ENCODE results near the gene CSNK1E.

CSNK1E gene

DNA sequence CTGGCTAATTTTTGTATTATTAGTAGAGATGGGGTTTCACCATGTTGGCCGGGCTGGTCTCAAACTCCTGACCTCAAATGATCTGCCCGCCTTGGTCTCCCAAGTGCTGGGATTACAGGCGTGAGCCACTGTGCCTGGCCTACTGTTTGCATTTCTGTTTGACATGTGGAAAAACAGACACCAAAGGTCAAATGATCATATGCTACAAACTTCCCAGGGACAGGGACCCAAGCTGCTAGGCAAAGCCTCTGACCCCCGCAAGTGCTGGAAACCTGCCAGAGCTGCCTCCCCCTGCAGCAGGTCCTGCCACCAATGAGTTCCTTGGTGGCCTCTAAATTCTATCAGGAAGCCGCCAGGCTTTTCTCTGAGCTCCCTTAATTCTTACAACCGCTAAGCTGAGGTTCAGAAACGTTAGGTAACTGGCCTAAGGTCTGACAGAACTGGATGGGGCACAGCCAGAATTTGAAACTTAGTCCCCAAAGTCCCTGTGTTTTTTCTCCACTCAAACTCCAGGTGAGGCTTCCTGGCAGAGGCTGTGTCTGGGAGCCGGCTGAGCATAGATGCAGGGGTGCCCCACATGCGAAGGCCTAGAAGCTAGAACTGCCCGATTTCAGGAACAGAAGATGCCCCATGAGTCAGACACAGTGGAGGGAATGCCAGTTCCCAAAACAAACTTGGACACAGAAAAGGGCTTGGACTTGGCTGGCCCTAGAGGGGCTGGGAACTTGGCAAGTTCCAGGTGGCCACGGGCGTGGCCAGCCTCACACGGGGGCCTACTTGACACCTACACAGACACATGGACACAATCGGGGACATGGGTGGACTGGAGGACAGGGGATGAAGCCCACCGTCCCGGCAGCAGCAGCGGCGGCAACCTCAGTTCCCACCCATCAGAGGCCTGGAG lies 7.4 kb downstream of the CSNK1E start:
- Mint-ChIP-seq H3K36me3 (ENCODE audit: insufficient read depth) (peaks cover 19% of the 10 kb centered on the region), H3K27me3 (no peaks in the 10 kb centered on the region), H3K27ac (ENCODE audit: low read depth) (no peak overlapping the region), H3K9me3 (no peaks in the 10 kb centered on the region), H3K4me3 (no peak overlapping the region), H3K4me1 (peaks cover 82% of the 10 kb centered on the region)
- ATAC-seq (replicated peaks; ENCODE audit: extremely low read depth, poor library complexity, severe bottlenecking): no peak
- no peak for DNase-seq (ENCODE audit: low spot score in 2 of 2)

DNA sequence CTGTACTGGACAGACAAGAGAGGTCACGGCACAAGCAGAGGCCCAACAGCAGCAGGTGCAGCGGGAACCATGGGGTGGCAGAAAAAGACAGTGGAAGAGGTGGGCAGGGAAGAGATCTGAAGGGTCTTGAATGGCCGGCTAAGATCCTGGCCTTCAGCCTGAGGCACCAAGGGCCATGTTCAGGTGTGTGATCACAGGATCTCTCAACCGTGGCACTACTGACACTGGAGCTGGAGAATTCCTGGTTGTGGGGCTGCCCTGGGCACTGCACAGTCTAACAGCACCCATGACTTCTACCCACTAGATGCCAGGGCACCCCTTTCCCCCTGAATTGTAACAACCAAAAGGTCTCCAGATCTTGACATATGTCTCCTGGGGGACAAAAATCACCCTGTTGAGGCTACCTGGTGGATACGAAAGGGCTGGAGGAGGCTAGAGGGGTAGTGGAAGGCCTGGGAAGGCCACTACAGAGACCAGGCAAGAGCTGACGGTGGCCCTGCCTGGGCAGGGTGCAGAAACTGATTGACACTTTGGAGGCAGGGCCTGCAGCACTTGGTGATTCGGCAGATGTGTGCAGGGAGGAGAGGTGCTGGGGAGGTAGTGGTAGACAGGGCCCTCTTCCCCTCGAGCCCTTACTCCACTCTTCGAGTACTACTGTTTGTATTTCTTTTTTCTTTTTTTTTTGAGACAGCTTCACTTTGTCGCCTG lies 8.3 kb downstream of the CSNK1E start:
- H3K27ac Mint-ChIP-seq (ENCODE audit: low read depth): no peak overlapping the region
- H3K36me3 Mint-ChIP-seq (ENCODE audit: insufficient read depth): peaks cover 14% of the 10 kb centered on the region
- no peaks in the 10 kb centered on the region for H3K27me3 Mint-ChIP-seq
- DNase-seq (ENCODE audit: low spot score in 2 of 2) (no peak), ATAC-seq (replicated peaks; ENCODE audit: extremely low read depth, poor library complexity, severe bottlenecking) (no peak)
- H3K4me1 Mint-ChIP-seq: peaks cover 79% of the 10 kb centered on the region
- H3K4me3 Mint-ChIP-seq: no peak overlapping the region
- no peaks in the 10 kb centered on the region for H3K9me3 Mint-ChIP-seq

DNA sequence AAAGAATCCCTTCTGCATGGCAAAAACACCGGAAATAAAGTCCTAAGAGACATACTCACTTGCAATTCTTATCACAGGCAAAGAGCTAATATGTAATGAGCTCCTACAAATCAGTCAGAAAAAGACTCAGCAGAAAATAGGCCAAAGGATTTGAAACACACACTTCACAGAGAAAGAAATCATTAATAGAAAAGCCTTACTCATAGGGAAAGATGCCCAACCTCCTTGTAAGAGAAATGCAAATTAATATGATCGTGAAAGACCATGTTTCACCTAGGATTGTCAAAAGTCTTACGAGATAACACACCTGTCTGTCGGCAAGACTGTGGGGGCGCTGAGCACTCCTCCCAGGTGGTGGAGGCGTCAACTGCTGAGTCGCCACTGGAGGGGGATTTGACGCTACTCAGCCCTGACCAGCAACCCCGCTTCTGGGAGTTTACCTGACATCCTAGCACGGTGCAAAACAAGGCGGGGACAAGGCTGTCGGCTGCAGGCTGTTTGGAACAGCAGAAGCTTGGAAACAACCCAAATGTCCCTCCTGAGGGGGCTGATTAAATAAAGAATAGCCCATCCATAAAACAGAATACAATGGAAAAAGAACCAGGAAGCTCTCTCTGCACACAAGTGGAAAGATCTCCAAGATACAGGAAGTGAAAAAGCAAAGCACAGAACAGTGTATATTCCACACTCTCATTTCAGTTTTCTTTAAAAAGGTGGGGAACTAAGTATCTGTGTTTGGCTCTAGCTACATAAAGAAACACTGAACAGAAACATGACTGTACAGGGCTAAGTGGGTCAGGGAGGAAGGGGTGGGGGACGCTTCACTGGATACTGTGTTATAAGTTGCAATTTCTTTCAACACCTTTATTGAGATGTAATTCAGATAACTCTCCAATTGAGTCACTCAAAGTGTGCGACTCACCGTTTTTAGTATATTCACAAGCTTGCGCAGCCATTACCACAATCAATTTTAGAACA lies 11.5 kb downstream of the CSNK1E start:
- no peaks in the 10 kb centered on the region for H3K27me3 Mint-ChIP-seq
- H3K4me1 Mint-ChIP-seq: peaks cover 51% of the 10 kb centered on the region
- DNase-seq (ENCODE audit: low spot score in 2 of 2) (no peak), ATAC-seq (replicated peaks; ENCODE audit: extremely low read depth, poor library complexity, severe bottlenecking) (peak; percentile 86)
- peak overlapping the region; percentile 65 for H3K4me3 Mint-ChIP-seq
- H3K36me3 Mint-ChIP-seq (ENCODE audit: insufficient read depth): peaks cover 20% of the 10 kb centered on the region
- no peaks in the 10 kb centered on the region for H3K9me3 Mint-ChIP-seq
- H3K27ac Mint-ChIP-seq (ENCODE audit: low read depth): peak overlapping the region; percentile 73

DNA sequence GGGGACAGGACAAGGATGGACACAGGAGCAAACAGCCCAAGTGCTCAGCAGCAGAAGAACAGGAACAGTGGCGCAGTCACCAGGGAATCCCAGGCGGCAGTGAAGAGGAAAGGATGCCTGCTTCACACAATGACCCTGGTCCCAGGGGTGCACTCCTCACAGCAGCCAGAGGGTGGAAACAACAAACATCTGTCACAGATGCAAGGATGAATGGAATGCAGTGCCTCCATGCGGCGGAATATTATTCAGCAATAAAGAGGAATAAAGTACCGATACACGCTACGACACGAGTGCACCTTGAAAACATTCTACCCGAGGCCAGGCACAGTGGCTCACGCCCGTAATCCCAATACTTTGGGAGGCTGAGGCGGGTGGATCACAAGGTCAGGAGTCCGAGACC lies 12.7 kb downstream of the CSNK1E start:
- no peak for ATAC-seq (replicated peaks; ENCODE audit: extremely low read depth, poor library complexity, severe bottlenecking)
- H3K27me3 Mint-ChIP-seq: no peaks in the 10 kb centered on the region
- no peak for DNase-seq (ENCODE audit: low spot score in 2 of 2)
- no peak overlapping the region for H3K4me3 Mint-ChIP-seq
- H3K27ac Mint-ChIP-seq (ENCODE audit: low read depth): no peak overlapping the region
- H3K4me1 Mint-ChIP-seq: peaks cover 45% of the 10 kb centered on the region
- H3K36me3 Mint-ChIP-seq (ENCODE audit: insufficient read depth): peaks cover 28% of the 10 kb centered on the region
- H3K9me3 Mint-ChIP-seq: no peaks in the 10 kb centered on the region

DNA sequence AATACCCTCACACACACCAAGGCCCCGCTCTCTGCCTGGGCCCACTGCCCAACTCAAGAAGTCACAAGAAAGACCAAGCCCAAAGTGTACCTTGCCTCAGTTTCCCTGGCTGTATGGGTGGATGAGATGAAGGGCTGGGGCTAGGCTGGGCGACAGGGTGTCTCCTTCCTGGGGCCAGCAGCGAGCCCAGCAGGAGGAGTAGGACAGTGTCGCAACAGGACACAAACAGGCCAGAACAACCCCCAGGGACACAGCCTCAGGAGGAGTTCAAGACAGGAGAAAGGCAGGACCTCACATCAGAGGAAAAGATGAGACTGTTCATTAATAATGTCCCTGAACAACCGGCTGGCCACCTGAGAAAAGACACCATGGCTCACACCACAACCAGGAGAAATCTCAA lies 13.3 kb downstream of the CSNK1E start:
- Mint-ChIP-seq H3K4me1 (peaks cover 42% of the 10 kb centered on the region), H3K36me3 (ENCODE audit: insufficient read depth) (peaks cover 32% of the 10 kb centered on the region), H3K27ac (ENCODE audit: low read depth) (peak overlapping the region; percentile 59), H3K4me3 (no peak overlapping the region), H3K27me3 (no peaks in the 10 kb centered on the region), H3K9me3 (no peaks in the 10 kb centered on the region)
- ATAC-seq (replicated peaks; ENCODE audit: extremely low read depth, poor library complexity, severe bottlenecking) (no peak), DNase-seq (ENCODE audit: low spot score in 2 of 2) (no peak)

DNA sequence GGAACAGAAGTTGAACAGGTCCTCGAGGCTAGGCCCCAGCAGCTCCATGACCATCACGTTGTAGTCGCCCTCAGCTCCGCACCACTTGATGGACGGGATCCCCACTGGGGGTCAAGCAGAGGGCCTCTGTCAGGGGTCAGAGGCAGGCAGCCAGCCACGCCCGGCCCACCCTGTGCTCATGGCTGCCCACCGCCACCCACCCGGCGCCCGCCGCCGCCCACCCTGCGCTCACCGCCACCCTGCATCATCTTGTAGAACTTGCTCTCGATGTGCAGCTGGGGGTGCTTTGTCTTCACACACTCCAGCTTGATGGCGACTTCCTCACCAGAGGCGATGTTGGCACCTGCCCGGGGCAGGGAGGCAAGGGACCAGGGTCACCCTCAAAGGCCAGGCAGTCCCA lies 14.3 kb downstream of the CSNK1E start:
- Mint-ChIP-seq H3K27me3 (no peaks in the 10 kb centered on the region), H3K4me1 (peaks cover 31% of the 10 kb centered on the region), H3K4me3 (no peak overlapping the region), H3K9me3 (no peaks in the 10 kb centered on the region), H3K36me3 (ENCODE audit: insufficient read depth) (peaks cover 35% of the 10 kb centered on the region), H3K27ac (ENCODE audit: low read depth) (no peak overlapping the region)
- no peak for ATAC-seq (replicated peaks; ENCODE audit: extremely low read depth, poor library complexity, severe bottlenecking)
- no peak for DNase-seq (ENCODE audit: low spot score in 2 of 2)

DNA sequence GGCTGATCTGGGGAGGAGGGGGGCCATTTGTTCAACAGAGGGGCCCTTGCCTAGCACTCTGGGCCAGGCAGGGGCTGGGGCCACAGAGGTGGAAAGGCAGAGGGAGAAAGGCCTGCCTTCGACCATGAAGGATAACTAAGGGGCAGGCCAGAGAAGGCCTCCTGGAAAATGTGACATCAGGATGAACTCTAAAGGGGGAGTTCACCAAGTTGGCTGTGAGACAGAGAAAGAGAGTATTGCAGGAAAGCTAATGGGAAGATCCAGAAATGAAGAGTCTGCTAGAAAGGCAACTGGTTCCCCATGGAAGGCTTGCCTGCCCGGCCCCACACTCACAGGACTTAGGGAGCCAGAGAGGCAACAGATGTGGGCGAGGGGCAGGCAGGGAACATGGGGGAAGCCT lies 16.3 kb downstream of the CSNK1E start:
- Mint-ChIP-seq H3K4me1 (peaks cover 19% of the 10 kb centered on the region), H3K27ac (ENCODE audit: low read depth) (no peak overlapping the region), H3K4me3 (no peak overlapping the region), H3K9me3 (no peaks in the 10 kb centered on the region), H3K27me3 (no peaks in the 10 kb centered on the region), H3K36me3 (ENCODE audit: insufficient read depth) (peaks cover 38% of the 10 kb centered on the region)
- ATAC-seq (replicated peaks; ENCODE audit: extremely low read depth, poor library complexity, severe bottlenecking) (no peak), DNase-seq (ENCODE audit: low spot score in 2 of 2) (no peak)

DNA sequence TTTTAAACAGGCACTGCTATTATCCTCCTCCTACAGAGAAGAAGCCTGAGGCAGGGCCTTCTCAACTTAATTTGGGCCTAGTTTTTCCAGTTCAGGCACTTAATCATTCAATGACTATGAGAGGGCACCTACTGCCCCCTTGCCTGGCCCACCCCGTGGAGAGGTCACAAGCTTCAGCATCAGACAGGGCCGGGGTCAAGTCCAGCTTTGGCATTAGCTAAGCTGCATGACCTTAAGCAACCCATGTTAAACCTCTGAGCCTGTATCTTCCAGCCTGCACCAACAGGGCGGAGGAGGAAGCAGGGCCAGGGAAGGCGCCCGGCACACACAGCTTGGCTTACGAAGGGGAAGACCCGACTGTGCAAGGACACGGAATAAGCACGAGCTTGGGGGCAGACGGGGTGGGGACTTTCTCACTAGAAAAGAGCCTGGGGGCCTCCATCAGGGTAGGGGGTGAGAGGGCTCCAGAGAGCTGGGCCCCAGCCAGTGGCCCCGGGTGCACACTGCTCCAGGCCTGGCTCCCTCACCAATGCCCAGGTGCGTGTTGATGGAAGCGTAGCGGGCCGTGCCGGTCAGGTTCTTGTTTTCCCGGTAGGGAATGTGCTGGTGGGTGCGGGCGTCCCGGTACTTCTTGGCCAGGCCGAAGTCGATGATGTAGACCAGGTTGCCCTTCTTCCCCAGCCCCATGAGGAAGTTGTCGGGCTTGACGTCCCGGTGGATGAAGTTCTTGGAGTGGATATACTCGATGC lies 16.9 kb downstream of the CSNK1E start:
- H3K9me3 Mint-ChIP-seq: no peaks in the 10 kb centered on the region
- H3K27me3 Mint-ChIP-seq: no peaks in the 10 kb centered on the region
- H3K27ac Mint-ChIP-seq (ENCODE audit: low read depth): no peak overlapping the region
- peaks cover 40% of the 10 kb centered on the region for H3K36me3 Mint-ChIP-seq (ENCODE audit: insufficient read depth)
- no peak overlapping the region for H3K4me3 Mint-ChIP-seq
- no peak for ATAC-seq (replicated peaks; ENCODE audit: extremely low read depth, poor library complexity, severe bottlenecking)
- no peak for DNase-seq (ENCODE audit: low spot score in 2 of 2)
- peaks cover 13% of the 10 kb centered on the region for H3K4me1 Mint-ChIP-seq

DNA sequence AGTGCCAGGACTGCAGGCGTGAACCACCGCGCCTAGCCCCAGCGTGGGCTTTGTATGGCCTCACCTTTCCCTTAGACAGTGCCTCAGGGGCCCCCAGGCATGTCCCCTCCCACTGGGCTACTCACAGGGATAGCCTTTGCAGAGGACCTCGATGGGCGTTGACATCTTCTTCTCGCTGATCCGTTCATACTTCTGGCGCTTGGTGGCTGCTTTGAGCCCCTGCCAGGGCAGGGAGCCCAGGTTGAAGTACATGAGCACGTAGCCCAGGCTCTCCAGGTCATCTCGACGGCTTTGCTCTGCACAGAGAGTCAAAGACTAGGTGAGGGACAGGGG lies 17.5 kb downstream of the CSNK1E start:
- H3K4me1 Mint-ChIP-seq: peaks cover 10% of the 10 kb centered on the region
- H3K36me3 Mint-ChIP-seq (ENCODE audit: insufficient read depth): peaks cover 40% of the 10 kb centered on the region

DNA sequence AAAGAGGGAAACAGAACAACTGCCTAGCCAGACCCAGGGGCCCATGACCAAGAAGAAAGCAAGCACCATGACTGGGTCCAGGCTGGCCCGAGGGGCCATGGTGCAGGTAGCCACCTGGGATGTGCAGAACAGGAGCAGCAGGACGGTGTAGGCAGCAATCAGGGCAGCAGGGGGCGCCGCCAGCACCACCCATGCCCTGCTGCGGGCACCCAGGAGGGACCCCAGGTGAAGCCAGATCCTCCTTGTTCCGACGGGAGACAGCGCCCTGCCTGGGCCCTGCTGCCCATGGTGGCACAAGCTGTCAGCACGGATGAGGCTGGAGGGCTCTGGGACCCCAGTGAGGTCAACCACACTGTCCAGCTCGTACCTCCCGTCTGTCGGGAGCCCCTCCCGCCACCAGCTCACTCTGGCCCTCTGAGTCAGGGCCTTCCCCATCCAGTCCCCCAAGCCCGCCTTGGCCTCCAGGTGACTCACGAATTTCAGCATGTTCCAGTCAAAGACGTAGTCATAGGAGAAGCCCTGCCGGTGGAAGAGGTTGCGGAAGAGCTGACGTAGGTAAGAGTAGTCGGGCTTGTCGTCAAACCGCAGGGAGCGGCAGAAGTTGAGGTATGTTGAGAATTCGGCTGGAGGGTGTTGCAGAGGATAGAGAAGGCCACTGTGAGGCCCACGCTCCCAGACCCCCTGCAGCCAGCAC lies 18.8 kb downstream of the CSNK1E start:
- Mint-ChIP-seq H3K4me1 (no peaks in the 10 kb centered on the region), H3K27ac (ENCODE audit: low read depth) (no peak overlapping the region), H3K27me3 (no peaks in the 10 kb centered on the region), H3K36me3 (ENCODE audit: insufficient read depth) (peaks cover 45% of the 10 kb centered on the region), H3K9me3 (no peaks in the 10 kb centered on the region), H3K4me3 (no peak overlapping the region)
- no peak for DNase-seq (ENCODE audit: low spot score in 2 of 2)
- ATAC-seq (replicated peaks; ENCODE audit: extremely low read depth, poor library complexity, severe bottlenecking): peak; percentile 70

More for the DNA sequence above, 17.5 kb downstream of the CSNK1E start:
- no peak overlapping the region for H3K27ac Mint-ChIP-seq (ENCODE audit: low read depth)
- no peak overlapping the region for H3K4me3 Mint-ChIP-seq
- no peaks in the 10 kb centered on the region for H3K27me3 Mint-ChIP-seq
- no peaks in the 10 kb centered on the region for H3K9me3 Mint-ChIP-seq
- ATAC-seq (replicated peaks; ENCODE audit: extremely low read depth, poor library complexity, severe bottlenecking): no peak
- DNase-seq (ENCODE audit: low spot score in 2 of 2): no peak

DNA sequence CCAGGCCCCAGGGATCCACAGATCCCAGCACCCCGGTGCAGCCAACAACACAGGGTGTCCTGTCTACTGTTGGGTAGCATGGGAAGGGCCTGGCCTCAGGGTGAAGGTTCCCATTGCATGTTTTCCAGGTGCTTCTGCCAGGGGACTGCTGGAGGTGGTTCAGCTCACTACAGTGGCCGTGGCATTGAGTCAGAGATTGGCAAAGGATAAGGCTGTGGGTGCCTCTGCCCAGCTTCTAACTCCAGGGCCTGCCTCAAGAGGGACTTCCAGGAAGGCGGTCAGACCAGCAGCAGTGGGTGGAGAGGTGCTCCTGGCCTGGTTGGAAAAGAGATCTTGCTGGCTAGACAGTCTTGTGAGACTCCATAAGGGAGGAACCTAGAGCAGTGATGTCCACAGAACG lies 20.9 kb downstream of the CSNK1E start:
- Mint-ChIP-seq H3K4me1 (no peaks in the 10 kb centered on the region), H3K36me3 (ENCODE audit: insufficient read depth) (peaks cover 38% of the 10 kb centered on the region), H3K27me3 (no peaks in the 10 kb centered on the region), H3K9me3 (no peaks in the 10 kb centered on the region), H3K4me3 (no peak overlapping the region), H3K27ac (ENCODE audit: low read depth) (no peak overlapping the region)
- ATAC-seq (replicated peaks; ENCODE audit: extremely low read depth, poor library complexity, severe bottlenecking) (no peak), DNase-seq (ENCODE audit: low spot score in 2 of 2) (no peak)

Data from central memory CD8-positive, alpha-beta T cell (primary cell).